Islet of Langerhans (tissue), 1 donor: Measurements from ENCODE around the gene SOCS6.
"Not testable (repeated sequence)": the region's sequence is repeated elsewhere in the genome, so short reads cannot be mapped to it uniquely, and the experiment has no call there.

Experiments used
- FAIRE-seq: peaks from one replicate; lab custom pipeline; 2011; peaks lifted over from hg19 to GRCh38; lab: Jason Lieb, UNC

SOCS6 gene

GRCh38 chr18:70362258-70362657 is 73.4 kb downstream of the SOCS6 start:
- no peak for FAIRE-seq

GRCh38 chr18:70363861-70364260 is 75.0 kb downstream of the SOCS6 start:
- FAIRE-seq: peak; percentile 92

- FAIRE-seq: no peak
Measured at GRCh38 chr18:70365361-70365760, 76.5 kb downstream of the SOCS6 start.

GRCh38 chr18:70366174-70366573 is 77.3 kb downstream of the SOCS6 start:
- FAIRE-seq: no peak

- FAIRE-seq: no peak
Measured at GRCh38 chr18:70366670-70367069, 77.8 kb downstream of the SOCS6 start.

GRCh38 chr18:70367344-70367743 is 78.5 kb downstream of the SOCS6 start:
- not testable (repeated sequence) for FAIRE-seq

GRCh38 chr18:70368903-70369302 is 80.1 kb downstream of the SOCS6 start:
- FAIRE-seq: no peak

GRCh38 chr18:70370762-70371733 is 82.2 kb downstream of the SOCS6 start:
- FAIRE-seq: no peak

GRCh38 chr18:70371908-70372307 is 83.1 kb downstream of the SOCS6 start:
- no peak for FAIRE-seq

- FAIRE-seq: no peak
Measured at GRCh38 chr18:70372450-70373041, 83.7 kb downstream of the SOCS6 start.

GRCh38 chr18:70373042-70373519 is 84.2 kb downstream of the SOCS6 start:
- no peak for FAIRE-seq

- no peak for FAIRE-seq
Measured at GRCh38 chr18:70374154-70374553, 85.3 kb downstream of the SOCS6 start.

GRCh38 chr18:70376137-70376913 is 87.5 kb downstream of the SOCS6 start:
- peak; percentile 98 for FAIRE-seq

- FAIRE-seq: no peak
Measured at GRCh38 chr18:70376914-70377258, 88.0 kb downstream of the SOCS6 start.

GRCh38 chr18:70377317-70377799 is 88.5 kb downstream of the SOCS6 start:
- no peak for FAIRE-seq

GRCh38 chr18:70377857-70378701 is 89.2 kb downstream of the SOCS6 start:
- FAIRE-seq: peak; percentile 9
